Measurements from ENCODE around the gene CEACAM20. TPM values are rescaled to one million over a fixed set of nuclear protein-coding genes. Genes with fewer than 3 reads are reported as not detected.

Gene CEACAM20
- total RNA-seq, 1 experiment from 2014 or later: not detected

DNA sequence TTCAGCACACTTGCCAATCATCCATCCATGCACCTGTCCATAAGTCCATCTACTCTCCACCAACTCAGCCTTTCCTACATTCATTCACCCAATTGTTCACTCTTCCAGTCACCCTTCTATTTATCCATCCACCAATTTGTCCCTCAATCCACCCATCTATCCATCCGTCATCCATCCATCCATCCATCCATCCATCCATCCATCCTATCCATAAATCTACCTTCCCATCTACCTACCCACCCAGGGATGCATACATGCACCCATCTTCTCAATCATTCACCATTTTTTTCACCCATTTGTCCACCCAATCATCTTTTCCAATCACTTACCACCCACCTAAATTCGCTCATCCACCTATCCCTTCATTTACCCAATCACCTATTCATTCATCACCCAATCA, 14.6 kb upstream of the CEACAM20 start:
- ChIA-PET CTCF (no interaction called here), POLR2A (no interaction called here)
- DNase-seq (ENCODE audit: low spot score) (no peak), ATAC-seq (no peak)
- Mint-ChIP-seq H3K27me3 (ENCODE audit: low read depth) (peaks cover 54% of the 10 kb centered on the region), H3K9me3 (peaks cover 41% of the 10 kb centered on the region), H3K4me1 (no peaks in the 10 kb centered on the region), H3K4me3 (no peak overlapping the region), H3K27ac (no peak overlapping the region), H3K36me3 (0 out of 2 replicates have a peak, but pooled peaks cover 3% of the 10 kb centered on the region)
- TF ChIP-seq, protein P1, sequence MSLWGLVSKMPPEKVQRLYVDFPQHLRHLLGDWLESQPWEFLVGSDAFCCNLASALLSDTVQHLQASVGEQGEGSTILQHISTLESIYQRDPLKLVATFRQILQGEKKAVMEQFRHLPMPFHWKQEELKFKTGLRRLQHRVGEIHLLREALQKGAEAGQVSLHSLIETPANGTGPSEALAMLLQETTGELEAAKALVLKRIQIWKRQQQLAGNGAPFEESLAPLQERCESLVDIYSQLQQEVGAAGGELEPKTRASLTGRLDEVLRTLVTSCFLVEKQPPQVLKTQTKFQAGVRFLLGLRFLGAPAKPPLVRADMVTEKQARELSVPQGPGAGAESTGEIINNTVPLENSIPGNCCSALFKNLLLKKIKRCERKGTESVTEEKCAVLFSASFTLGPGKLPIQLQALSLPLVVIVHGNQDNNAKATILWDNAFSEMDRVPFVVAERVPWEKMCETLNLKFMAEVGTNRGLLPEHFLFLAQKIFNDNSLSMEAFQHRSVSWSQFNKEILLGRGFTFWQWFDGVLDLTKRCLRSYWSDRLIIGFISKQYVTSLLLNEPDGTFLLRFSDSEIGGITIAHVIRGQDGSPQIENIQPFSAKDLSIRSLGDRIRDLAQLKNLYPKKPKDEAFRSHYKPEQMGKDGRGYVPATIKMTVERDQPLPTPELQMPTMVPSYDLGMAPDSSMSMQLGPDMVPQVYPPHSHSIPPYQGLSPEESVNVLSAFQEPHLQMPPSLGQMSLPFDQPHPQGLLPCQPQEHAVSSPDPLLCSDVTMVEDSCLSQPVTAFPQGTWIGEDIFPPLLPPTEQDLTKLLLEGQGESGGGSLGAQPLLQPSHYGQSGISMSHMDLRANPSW (CRISPR knock-in tag; conservative IDR thresholded peaks at IDR 0.05; ENCODE audit: low read depth): no peak
- TF ChIP-seq NFYB (CRISPR knock-in tag; conservative IDR thresholded peaks at IDR 0.05; ENCODE audit: low read depth) (no peak), ZNF121 (CRISPR knock-in tag; IDR thresholded peaks at IDR 0.05) (no peak)

GRCh38 chr19:44542671-44543070, 13.2 kb upstream of the CEACAM20 start:
- CTCF ChIA-PET: interaction anchor here (1.2 kb wide), 1 partner anchor 10 kb away, joined by 4 read pairs; no protein-coding TSS in a partner anchor
- ATAC-seq (no peak), DNase-seq (ENCODE audit: low spot score) (no peak)
- H3K4me3 Mint-ChIP-seq: no peak overlapping the region
- TF ChIP-seq, protein P2, sequence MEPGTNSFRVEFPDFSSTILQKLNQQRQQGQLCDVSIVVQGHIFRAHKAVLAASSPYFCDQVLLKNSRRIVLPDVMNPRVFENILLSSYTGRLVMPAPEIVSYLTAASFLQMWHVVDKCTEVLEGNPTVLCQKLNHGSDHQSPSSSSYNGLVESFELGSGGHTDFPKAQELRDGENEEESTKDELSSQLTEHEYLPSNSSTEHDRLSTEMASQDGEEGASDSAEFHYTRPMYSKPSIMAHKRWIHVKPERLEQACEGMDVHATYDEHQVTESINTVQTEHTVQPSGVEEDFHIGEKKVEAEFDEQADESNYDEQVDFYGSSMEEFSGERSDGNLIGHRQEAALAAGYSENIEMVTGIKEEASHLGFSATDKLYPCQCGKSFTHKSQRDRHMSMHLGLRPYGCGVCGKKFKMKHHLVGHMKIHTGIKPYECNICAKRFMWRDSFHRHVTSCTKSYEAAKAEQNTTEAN (CRISPR knock-in tag; IDR thresholded peaks at IDR 0.05): no peak
- no peak for TF ChIP-seq RORB (CRISPR knock-in tag; IDR thresholded peaks at IDR 0.05)
- TF ChIP-seq, protein P3, sequence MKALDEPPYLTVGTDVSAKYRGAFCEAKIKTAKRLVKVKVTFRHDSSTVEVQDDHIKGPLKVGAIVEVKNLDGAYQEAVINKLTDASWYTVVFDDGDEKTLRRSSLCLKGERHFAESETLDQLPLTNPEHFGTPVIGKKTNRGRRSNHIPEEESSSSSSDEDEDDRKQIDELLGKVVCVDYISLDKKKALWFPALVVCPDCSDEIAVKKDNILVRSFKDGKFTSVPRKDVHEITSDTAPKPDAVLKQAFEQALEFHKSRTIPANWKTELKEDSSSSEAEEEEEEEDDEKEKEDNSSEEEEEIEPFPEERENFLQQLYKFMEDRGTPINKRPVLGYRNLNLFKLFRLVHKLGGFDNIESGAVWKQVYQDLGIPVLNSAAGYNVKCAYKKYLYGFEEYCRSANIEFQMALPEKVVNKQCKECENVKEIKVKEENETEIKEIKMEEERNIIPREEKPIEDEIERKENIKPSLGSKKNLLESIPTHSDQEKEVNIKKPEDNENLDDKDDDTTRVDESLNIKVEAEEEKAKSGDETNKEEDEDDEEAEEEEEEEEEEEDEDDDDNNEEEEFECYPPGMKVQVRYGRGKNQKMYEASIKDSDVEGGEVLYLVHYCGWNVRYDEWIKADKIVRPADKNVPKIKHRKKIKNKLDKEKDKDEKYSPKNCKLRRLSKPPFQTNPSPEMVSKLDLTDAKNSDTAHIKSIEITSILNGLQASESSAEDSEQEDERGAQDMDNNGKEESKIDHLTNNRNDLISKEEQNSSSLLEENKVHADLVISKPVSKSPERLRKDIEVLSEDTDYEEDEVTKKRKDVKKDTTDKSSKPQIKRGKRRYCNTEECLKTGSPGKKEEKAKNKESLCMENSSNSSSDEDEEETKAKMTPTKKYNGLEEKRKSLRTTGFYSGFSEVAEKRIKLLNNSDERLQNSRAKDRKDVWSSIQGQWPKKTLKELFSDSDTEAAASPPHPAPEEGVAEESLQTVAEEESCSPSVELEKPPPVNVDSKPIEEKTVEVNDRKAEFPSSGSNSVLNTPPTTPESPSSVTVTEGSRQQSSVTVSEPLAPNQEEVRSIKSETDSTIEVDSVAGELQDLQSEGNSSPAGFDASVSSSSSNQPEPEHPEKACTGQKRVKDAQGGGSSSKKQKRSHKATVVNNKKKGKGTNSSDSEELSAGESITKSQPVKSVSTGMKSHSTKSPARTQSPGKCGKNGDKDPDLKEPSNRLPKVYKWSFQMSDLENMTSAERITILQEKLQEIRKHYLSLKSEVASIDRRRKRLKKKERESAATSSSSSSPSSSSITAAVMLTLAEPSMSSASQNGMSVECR (CRISPR knock-in tag; IDR thresholded peaks at IDR 0.05; ENCODE audit: borderline replicate concordance): no peak
- TF ChIP-seq, protein P4, sequence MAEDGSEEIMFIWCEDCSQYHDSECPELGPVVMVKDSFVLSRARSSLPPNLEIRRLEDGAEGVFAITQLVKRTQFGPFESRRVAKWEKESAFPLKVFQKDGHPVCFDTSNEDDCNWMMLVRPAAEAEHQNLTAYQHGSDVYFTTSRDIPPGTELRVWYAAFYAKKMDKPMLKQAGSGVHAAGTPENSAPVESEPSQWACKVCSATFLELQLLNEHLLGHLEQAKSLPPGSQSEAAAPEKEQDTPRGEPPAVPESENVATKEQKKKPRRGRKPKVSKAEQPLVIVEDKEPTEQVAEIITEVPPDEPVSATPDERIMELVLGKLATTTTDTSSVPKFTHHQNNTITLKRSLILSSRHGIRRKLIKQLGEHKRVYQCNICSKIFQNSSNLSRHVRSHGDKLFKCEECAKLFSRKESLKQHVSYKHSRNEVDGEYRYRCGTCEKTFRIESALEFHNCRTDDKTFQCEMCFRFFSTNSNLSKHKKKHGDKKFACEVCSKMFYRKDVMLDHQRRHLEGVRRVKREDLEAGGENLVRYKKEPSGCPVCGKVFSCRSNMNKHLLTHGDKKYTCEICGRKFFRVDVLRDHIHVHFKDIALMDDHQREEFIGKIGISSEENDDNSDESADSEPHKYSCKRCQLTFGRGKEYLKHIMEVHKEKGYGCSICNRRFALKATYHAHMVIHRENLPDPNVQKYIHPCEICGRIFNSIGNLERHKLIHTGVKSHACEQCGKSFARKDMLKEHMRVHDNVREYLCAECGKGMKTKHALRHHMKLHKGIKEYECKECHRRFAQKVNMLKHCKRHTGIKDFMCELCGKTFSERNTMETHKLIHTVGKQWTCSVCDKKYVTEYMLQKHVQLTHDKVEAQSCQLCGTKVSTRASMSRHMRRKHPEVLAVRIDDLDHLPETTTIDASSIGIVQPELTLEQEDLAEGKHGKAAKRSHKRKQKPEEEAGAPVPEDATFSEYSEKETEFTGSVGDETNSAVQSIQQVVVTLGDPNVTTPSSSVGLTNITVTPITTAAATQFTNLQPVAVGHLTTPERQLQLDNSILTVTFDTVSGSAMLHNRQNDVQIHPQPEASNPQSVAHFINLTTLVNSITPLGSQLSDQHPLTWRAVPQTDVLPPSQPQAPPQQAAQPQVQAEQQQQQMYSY (CRISPR knock-in tag; IDR thresholded peaks at IDR 0.05): no peak
- 0 out of 2 replicates have a peak, but pooled peaks cover 3% of the 10 kb centered on the region for H3K36me3 Mint-ChIP-seq
- no peaks in the 10 kb centered on the region for H3K4me1 Mint-ChIP-seq
- POLR2A ChIA-PET: no interaction called here
- no peak overlapping the region for H3K27ac Mint-ChIP-seq
- peaks cover 49% of the 10 kb centered on the region for H3K27me3 Mint-ChIP-seq (ENCODE audit: low read depth)
- H3K9me3 Mint-ChIP-seq: peaks cover 43% of the 10 kb centered on the region

DNA sequence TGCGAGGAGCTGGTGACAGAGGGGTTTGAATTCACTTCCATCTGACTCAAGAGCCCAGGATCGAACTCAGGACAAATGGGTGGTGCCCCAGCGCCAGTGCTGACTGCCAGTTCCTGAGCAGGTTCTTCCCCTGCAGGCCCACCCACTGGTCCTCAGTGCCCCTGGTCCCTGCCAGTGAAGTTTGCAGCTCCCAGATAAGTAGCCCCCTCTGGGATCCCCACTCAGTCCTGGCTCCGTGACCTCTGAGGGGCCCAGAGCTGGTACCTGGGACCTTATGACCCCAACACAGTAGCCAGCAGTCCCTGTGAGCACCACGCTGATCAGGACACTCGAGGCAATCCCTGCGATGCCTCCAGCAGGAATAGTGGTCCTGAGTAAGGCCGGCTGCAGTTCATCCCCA, 11.3 kb upstream of the CEACAM20 start:
- POLR2A ChIA-PET: no interaction called here
- ATAC-seq (no peak), DNase-seq (ENCODE audit: low spot score) (no peak)
- Mint-ChIP-seq H3K4me3 (no peak overlapping the region), H3K9me3 (peaks cover 60% of the 10 kb centered on the region), H3K27me3 (ENCODE audit: low read depth) (peaks cover 63% of the 10 kb centered on the region), H3K36me3 (0 out of 2 replicates have a peak, but pooled peaks cover 3% of the 10 kb centered on the region), H3K27ac (no peak overlapping the region), H3K4me1 (no peaks in the 10 kb centered on the region)
- TF ChIP-seq TEAD4 (CRISPR knock-in tag; IDR thresholded peaks at IDR 0.05): no peak
- CTCF ChIA-PET: interaction anchor here (0.7 to 1.8 kb wide), 3 partner anchors 11 to 30 kb away, joined by 3 to 8 read pairs (median 5); no protein-coding TSS in a partner anchor
